Stomach (tissue), 9 donors: ENCODE measurements around the gene PCNX3. TPM values are rescaled to one million over a fixed set of nuclear protein-coding genes. Genes with fewer than 3 reads are reported as not detected.
A peak's percentile ranks its signal among the peaks of the same experiment; 100 is the strongest.

Source experiments
- DNase-seq, 2 donors: peaks; one replicate each; pipeline versions ENCODE4 v3.0.0 to v3.0.0-alpha.2; 2013 to 2019
- H3K27ac ChIP-seq, 5 donors: fragments of 200-600 bp in 4 of 5; sonication (generic) in 4 of 5; one replicate each; pipeline ENCODE4 v1.5.1; 2013 to 2019; ENCODE audit warnings: mild to moderate bottlenecking in 1 of 5, moderate library complexity in 1 of 5
- H3K27me3 ChIP-seq, 3 donors: fragments of 200-600 bp; sonication (generic); one replicate each; pipeline ENCODE4 v1.5.1; 2017 to 2019; ENCODE audit warnings: mixed run types in 1 of 3
- H3K36me3 ChIP-seq, 4 donors: fragments of 200-600 bp; sonication (generic); 1 replicate in 3 of 4; 2 replicates in 1 of 4; pipeline ENCODE4 v1.5.1; 2016 to 2019
- H3K4me1 ChIP-seq, 4 donors: fragments of 200-600 bp; sonication (generic); one replicate each; pipeline ENCODE4 v1.5.1; 2016 to 2019
- H3K4me3 ChIP-seq, 4 donors: fragments of 200-600 bp; sonication (generic) in 3 of 4; one replicate each; pipeline ENCODE4 v1.5.1; 2016 to 2019; ENCODE audit warnings: mild to moderate bottlenecking in 1 of 4
- H3K9me3 ChIP-seq, 4 donors: fragments of 200-600 bp; sonication (generic); one replicate each; pipeline ENCODE4 v1.5.1; 2016 to 2019
- EP300 ChIP-seq: sonication (generic); formaldehyde crosslinking; IDR thresholded peaks from one replicate; pipeline ENCODE4 v1.6.1; 2017; ENCODE audit warnings: antibody characterized with exemption
- POLR2A ChIP-seq, 4 donors: fragments of 450-650 bp; IDR thresholded peaks; one replicate each; pipeline ENCODE4 v1.6.1; 2016; ENCODE audit warnings: antibody characterized with exemption in 4 of 4, control low read depth in 2 of 4, mild to moderate bottlenecking in 1 of 4, moderate library complexity in 1 of 4
- POLR2AphosphoS5 ChIP-seq, 3 donors: sonication (generic); formaldehyde crosslinking; IDR thresholded peaks; one replicate each; pipeline ENCODE4 v1.6.1; 2016; ENCODE audit warnings: antibody characterized with exemption in 3 of 3
- WGBS, 5 donors: extraction: QIAGEN DNeasy Blood & Tissue Kit in 3 of 5; methylation state at CpG; one replicate each; pipeline versions ENCODE4 v1.1.5 to v1.1.7; 2013 to 2018; 5-methylcytosine and 5-hydroxymethylcytosine counted together
- intact Hi-C: fragments of 100-400 bp; cut with DNase I; formaldehyde crosslinking; loops from one replicate; pipeline ENCODE4 v1.15.1; 2023; ENCODE audit warnings: low total_unique reads
- polyA plus RNA-seq, 3 donors: library from polyadenylated mRNA; stranded (reverse); fragments of 200-250 nt; gene quantifications; one replicate each; pipeline ENCODE4 v1.2.3, GENCODE V29; 2013
- total RNA-seq, 5 donors: library from RNA; depleted of rRNA; stranded (reverse); fragments of >200 nt; gene quantifications; one replicate each; pipeline versions ENCODE4 v1.1.0 to v1.2.3, GENCODE V29; 2014 to 2016
- TF ChIP-seq, protein P1 (sequence below), 7 experiments: fragments of 450-650 bp in 4 of 7; fragments of 200-600 bp in 3 of 7; sonication (generic) in 3 of 7; IDR thresholded peaks; one replicate each; pipeline ENCODE4 v1.5.1; 2016 to 2019; ENCODE audit warnings: antibody characterized with exemption in 7 of 7, control low read depth in 2 of 7, mild to moderate bottlenecking in 1 of 7
- donor health status: healthy with polysubstance abuse.
- donor health status: Bipolar disorder and iron deficiency.
- donor health status: healthy.

PCNX3 gene
- total and polyA plus RNA-seq, 8 donors: 4.6 to 76.2 (median 22.0) TPM

GRCh38 chr11:65623852-65624616 is 8.5 kb downstream of the PCNX3 start:
- H3K27me3 ChIP-seq: no peaks in the 10 kb centered on the region
- H3K36me3 ChIP-seq: peaks cover 72 to 100% (median 99%) of the 10 kb centered on the region in 4 donors
- no peak overlapping the region for H3K4me3 ChIP-seq
- peaks cover 0 to 14% (median 6%) of the 10 kb centered on the region in 4 donors for H3K4me1 ChIP-seq
- H3K27ac ChIP-seq: no peak overlapping the region
- DNase-seq: no peak
- intact Hi-C loops: loop anchor here (10.0 kb wide), 1 partner anchor 81 kb away; no protein-coding TSS in a partner anchor
- 91 to 95% (median 93%) methylated on average over 21 to 25 of the region's 25 CpGs for WGBS, 5 donors
- H3K9me3 ChIP-seq: no peaks in the 10 kb centered on the region
- TF ChIP-seq POLR2A (IDR thresholded peaks at IDR 0.05) (no peak), EP300 (no peak), POLR2AphosphoS5 (IDR thresholded peaks at IDR 0.05) (no peak)
- TF ChIP-seq, protein P1, sequence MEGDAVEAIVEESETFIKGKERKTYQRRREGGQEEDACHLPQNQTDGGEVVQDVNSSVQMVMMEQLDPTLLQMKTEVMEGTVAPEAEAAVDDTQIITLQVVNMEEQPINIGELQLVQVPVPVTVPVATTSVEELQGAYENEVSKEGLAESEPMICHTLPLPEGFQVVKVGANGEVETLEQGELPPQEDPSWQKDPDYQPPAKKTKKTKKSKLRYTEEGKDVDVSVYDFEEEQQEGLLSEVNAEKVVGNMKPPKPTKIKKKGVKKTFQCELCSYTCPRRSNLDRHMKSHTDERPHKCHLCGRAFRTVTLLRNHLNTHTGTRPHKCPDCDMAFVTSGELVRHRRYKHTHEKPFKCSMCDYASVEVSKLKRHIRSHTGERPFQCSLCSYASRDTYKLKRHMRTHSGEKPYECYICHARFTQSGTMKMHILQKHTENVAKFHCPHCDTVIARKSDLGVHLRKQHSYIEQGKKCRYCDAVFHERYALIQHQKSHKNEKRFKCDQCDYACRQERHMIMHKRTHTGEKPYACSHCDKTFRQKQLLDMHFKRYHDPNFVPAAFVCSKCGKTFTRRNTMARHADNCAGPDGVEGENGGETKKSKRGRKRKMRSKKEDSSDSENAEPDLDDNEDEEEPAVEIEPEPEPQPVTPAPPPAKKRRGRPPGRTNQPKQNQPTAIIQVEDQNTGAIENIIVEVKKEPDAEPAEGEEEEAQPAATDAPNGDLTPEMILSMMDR (IDR thresholded peaks at IDR 0.05): no peak

DNA sequence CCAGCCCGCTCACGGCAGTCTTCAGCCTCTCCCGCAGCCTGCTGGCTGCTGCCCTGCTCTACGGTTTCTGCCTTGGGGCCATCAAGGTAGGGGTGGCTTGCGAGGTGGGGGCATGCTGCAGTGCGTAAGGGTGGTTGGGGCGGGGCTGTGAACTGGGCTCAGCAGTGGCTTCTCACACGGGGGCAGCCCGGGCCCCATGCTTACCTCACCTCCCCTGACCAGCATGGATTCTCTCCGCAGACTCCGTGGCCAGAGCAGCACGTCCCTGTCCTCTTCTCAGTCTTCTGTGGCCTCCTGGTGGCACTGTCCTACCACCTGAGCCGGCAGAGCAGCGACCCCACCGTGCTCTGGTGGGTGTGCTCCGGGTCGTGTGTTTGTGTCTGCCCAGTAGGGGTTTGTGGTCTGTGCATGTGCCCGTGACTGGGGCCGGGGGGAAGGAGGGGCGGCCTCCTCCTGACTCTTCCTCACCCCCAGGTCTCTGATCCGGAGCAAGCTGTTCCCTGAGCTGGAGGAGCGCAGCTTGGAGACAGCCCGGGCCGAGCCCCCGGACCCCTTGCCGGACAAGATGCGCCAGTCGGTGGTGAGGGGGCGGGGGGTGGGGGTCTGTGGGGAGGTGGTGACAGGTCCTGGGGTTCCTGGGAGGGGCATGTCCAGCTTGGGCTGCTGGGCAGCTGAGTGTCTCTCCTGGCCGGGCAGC is 9.5 kb downstream of the PCNX3 start:
- 83 to 92% (median 86%) methylated on average over 9 to 30 of the region's 30 CpGs for WGBS, 5 donors
- Histone ChIP-seq H3K4me1 (peaks cover 0 to 12% (median 4%) of the 10 kb centered on the region in 4 donors), H3K9me3 (no peaks in the 10 kb centered on the region), H3K27me3 (no peaks in the 10 kb centered on the region), H3K4me3 (no peak overlapping the region), H3K27ac (no peak overlapping the region), H3K36me3 (peaks cover 72 to 100% (median 99%) of the 10 kb centered on the region in 4 donors)
- no peak for DNase-seq
- intact Hi-C loops: loop anchor here (10.0 kb wide), 1 partner anchor 80 kb away; no protein-coding TSS in a partner anchor
- TF ChIP-seq EP300 (no peak), POLR2AphosphoS5 (IDR thresholded peaks at IDR 0.05) (no peak), POLR2A (IDR thresholded peaks at IDR 0.05) (no peak)
- TF ChIP-seq, protein P1 (IDR thresholded peaks at IDR 0.05): no peak

GRCh38 chr11:65625628-65626342 is 10.2 kb downstream of the PCNX3 start:
- 55 to 66% (median 57%) methylated on average over 22 to 30 of the region's 30 CpGs for WGBS, 5 donors
- Histone ChIP-seq H3K36me3 (peaks cover 72 to 100% (median 99%) of the 10 kb centered on the region in 4 donors), H3K27me3 (no peaks in the 10 kb centered on the region), H3K9me3 (no peaks in the 10 kb centered on the region), H3K27ac (no peak overlapping the region), H3K4me1 (peaks cover 0 to 12% (median 4%) of the 10 kb centered on the region in 4 donors), H3K4me3 (no peak overlapping the region)
- intact Hi-C loops: loop anchor here (10.0 kb wide), 1 partner anchor 79 kb away; no protein-coding TSS in a partner anchor
- peak; percentile 76 to 83 for DNase-seq
- TF ChIP-seq, protein P1 (IDR thresholded peaks at IDR 0.05): peak in 5 of 7 experiments; percentile 51 to 80 (median 70)
- TF ChIP-seq POLR2A (IDR thresholded peaks at IDR 0.05) (no peak), POLR2AphosphoS5 (IDR thresholded peaks at IDR 0.05) (peak in 1 of 3 donors; percentile 54), EP300 (no peak)

- TF ChIP-seq POLR2AphosphoS5 (IDR thresholded peaks at IDR 0.05): no peak
- 92 to 99% (median 95%) methylated on average over 12 to 13 of the region's 13 CpGs for whole genome bisulfite sequencing, 5 donors
- H3K27ac ChIP-seq: no peak overlapping the region
- H3K36me3 ChIP-seq: peaks cover 66 to 100% (median 99%) of the 10 kb centered on the region in 4 donors
- H3K27me3 ChIP-seq: no peaks in the 10 kb centered on the region
- DNase-seq: no peak
- peaks cover 0 to 12% (median 4%) of the 10 kb centered on the region in 4 donors for H3K4me1 ChIP-seq
- intact Hi-C loops: loop anchor here (10.0 kb wide), 1 partner anchor 78 kb away; no protein-coding TSS in a partner anchor
- H3K9me3 ChIP-seq: no peaks in the 10 kb centered on the region
- H3K4me3 ChIP-seq: no peak overlapping the region
These were observed 11.6 kb downstream of the PCNX3 start for GRCh38 chr11:65627202-65627601.
